ENCODE measurements around the gene GATB.

GATB gene

DNA sequence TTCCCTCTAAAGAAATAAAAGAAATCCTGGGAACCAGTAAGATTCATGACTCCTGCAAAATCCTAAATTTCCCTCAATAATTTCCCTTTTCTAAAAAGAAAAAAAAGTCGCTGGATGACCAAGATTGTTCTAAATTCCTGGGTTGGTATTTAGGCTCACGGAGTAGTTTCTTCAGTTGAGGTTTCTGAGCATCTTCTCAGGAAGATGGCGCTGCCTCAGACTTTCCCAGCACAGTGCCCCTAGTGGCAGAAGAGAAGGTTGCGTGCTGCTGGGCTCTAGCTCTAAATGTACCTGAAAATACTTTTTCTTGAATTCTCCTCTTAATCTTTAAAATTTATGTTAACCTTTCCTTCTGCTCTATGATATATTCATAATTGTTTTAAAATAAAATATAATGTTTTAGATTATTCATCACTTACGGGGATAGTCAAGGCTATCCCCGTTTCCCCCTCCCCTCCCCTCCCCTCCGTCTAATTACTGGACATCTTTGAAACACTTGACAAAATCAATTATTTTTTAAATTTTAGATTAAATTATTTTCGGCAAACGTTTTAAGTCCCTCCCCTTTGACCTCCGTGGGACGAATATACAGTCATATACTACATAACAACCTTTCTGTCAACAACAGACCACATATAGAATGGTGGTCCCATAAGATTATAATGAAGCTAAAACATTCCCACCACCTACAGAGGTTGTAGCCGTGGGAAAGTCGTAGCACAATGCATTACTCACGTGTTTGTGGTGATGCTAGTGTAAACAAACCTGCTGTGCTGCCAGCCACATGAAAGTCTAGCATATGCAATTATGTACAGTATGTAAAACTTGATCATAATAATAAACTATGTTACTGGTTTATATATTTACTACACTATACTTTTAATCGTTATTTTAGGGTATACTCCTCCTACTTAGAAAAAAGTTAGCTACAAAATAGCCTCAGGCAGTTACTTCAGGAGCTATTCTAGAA is 41.0 kb upstream of the GATB start:
- H3K4me3 ChIP-seq (ENCODE audit: low read length) = no peak overlapping the region
- no peaks in the 10 kb centered on the region for H3K9me3 ChIP-seq (ENCODE audit: control insufficient read depth, low read depth, low read length)
- no peak overlapping the region for H3K27ac ChIP-seq (ENCODE audit: low read length)
- no peaks in the 10 kb centered on the region for H3K27me3 ChIP-seq (ENCODE audit: control insufficient read depth, insufficient read depth, low read length)
- peaks cover 4% of the 10 kb centered on the region for H3K4me1 ChIP-seq (ENCODE audit: control insufficient read depth, low read depth, low read length)
- no peak overlapping the region for H3K9ac ChIP-seq (ENCODE audit: low read length)
- H3K36me3 ChIP-seq (ENCODE audit: control insufficient read depth, low read depth, low read length) = no peaks in the 10 kb centered on the region

GRCh38 chr4:151799417-151800012 is 38.7 kb upstream of the GATB start:
- H3K9me3 ChIP-seq (ENCODE audit: control insufficient read depth, low read depth, low read length) = no peaks in the 10 kb centered on the region
- no peaks in the 10 kb centered on the region for H3K27me3 ChIP-seq (ENCODE audit: control insufficient read depth, insufficient read depth, low read length)
- H3K9ac ChIP-seq (ENCODE audit: low read length) = no peak overlapping the region
- H3K4me3 ChIP-seq (ENCODE audit: low read length) = no peak overlapping the region
- H3K36me3 ChIP-seq (ENCODE audit: control insufficient read depth, low read depth, low read length) = no peaks in the 10 kb centered on the region
- peaks cover under 1% of the 10 kb centered on the region for H3K4me1 ChIP-seq (ENCODE audit: control insufficient read depth, low read depth, low read length)
- no peak overlapping the region for H3K27ac ChIP-seq (ENCODE audit: low read length)

- no peak overlapping the region for H3K9ac ChIP-seq (ENCODE audit: low read length)
- no peaks in the 10 kb centered on the region for H3K4me1 ChIP-seq (ENCODE audit: control insufficient read depth, low read depth, low read length)
- no peak overlapping the region for H3K27ac ChIP-seq (ENCODE audit: low read length)
- no peaks in the 10 kb centered on the region for H3K36me3 ChIP-seq (ENCODE audit: control insufficient read depth, low read depth, low read length)
- no peaks in the 10 kb centered on the region for H3K9me3 ChIP-seq (ENCODE audit: control insufficient read depth, low read depth, low read length)
- no peak overlapping the region for H3K4me3 ChIP-seq (ENCODE audit: low read length)
- H3K27me3 ChIP-seq (ENCODE audit: control insufficient read depth, insufficient read depth, low read length) = no peaks in the 10 kb centered on the region
These were observed 38.0 kb upstream of the GATB start for GRCh38 chr4:151798678-151799416.

GRCh38 chr4:151797853-151798252 is 37.0 kb upstream of the GATB start:
- H3K27ac ChIP-seq (ENCODE audit: low read length) = no peak overlapping the region
- no peaks in the 10 kb centered on the region for H3K4me1 ChIP-seq (ENCODE audit: control insufficient read depth, low read depth, low read length)
- no peaks in the 10 kb centered on the region for H3K27me3 ChIP-seq (ENCODE audit: control insufficient read depth, insufficient read depth, low read length)
- H3K36me3 ChIP-seq (ENCODE audit: control insufficient read depth, low read depth, low read length) = no peaks in the 10 kb centered on the region
- H3K9ac ChIP-seq (ENCODE audit: low read length) = no peak overlapping the region
- no peak overlapping the region for H3K4me3 ChIP-seq (ENCODE audit: low read length)
- H3K9me3 ChIP-seq (ENCODE audit: control insufficient read depth, low read depth, low read length) = no peaks in the 10 kb centered on the region

DNA sequence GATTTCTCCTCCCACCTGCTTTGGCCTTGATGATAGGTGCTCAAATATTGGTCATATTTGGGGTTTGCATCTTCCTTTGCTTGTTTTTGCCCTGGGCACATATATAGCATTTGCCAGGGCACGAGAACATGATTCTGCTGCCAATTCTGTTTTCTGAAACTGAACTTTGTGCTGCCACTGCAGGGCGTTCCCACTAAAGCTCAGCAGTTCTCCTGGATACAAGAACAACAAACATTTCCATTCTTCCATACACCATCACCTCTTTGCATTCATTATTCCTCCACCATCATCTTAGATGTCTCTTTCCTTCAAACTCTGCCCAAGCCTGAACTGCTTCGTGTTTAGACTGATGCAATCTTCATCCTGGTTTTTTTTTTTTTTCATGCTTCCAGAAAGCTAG is 36.3 kb upstream of the GATB start:
- no peaks in the 10 kb centered on the region for H3K36me3 ChIP-seq (ENCODE audit: control insufficient read depth, low read depth, low read length)
- H3K9ac ChIP-seq (ENCODE audit: low read length) = no peak overlapping the region
- H3K27me3 ChIP-seq (ENCODE audit: control insufficient read depth, insufficient read depth, low read length) = no peaks in the 10 kb centered on the region

GRCh38 chr4:151796106-151796505 is 35.3 kb upstream of the GATB start:
- H3K36me3 ChIP-seq (ENCODE audit: control insufficient read depth, low read depth, low read length) = no peaks in the 10 kb centered on the region
- no peak overlapping the region for H3K9ac ChIP-seq (ENCODE audit: low read length)
- no peak overlapping the region for H3K27ac ChIP-seq (ENCODE audit: low read length)
- H3K9me3 ChIP-seq (ENCODE audit: control insufficient read depth, low read depth, low read length) = no peaks in the 10 kb centered on the region
- no peaks in the 10 kb centered on the region for H3K27me3 ChIP-seq (ENCODE audit: control insufficient read depth, insufficient read depth, low read length)
- no peaks in the 10 kb centered on the region for H3K4me1 ChIP-seq (ENCODE audit: control insufficient read depth, low read depth, low read length)
- no peak overlapping the region for H3K4me3 ChIP-seq (ENCODE audit: low read length)

More for the DNA sequence above, 36.3 kb upstream of the GATB start:
- H3K9me3 ChIP-seq (ENCODE audit: control insufficient read depth, low read depth, low read length) = no peaks in the 10 kb centered on the region
- H3K4me1 ChIP-seq (ENCODE audit: control insufficient read depth, low read depth, low read length) = no peaks in the 10 kb centered on the region
- no peak overlapping the region for H3K27ac ChIP-seq (ENCODE audit: low read length)
- H3K4me3 ChIP-seq (ENCODE audit: low read length) = no peak overlapping the region

GRCh38 chr4:151792995-151793394 is 32.2 kb upstream of the GATB start:
- Histone ChIP-seq H3K27me3 (ENCODE audit: control insufficient read depth, insufficient read depth, low read length) (no peaks in the 10 kb centered on the region), H3K36me3 (ENCODE audit: control insufficient read depth, low read depth, low read length) (no peaks in the 10 kb centered on the region), H3K9me3 (ENCODE audit: control insufficient read depth, low read depth, low read length) (no peaks in the 10 kb centered on the region), H3K4me3 (ENCODE audit: low read length) (no peak overlapping the region), H3K27ac (ENCODE audit: low read length) (no peak overlapping the region), H3K4me1 (ENCODE audit: control insufficient read depth, low read depth, low read length) (peaks cover 18% of the 10 kb centered on the region), H3K9ac (ENCODE audit: low read length) (no peak overlapping the region)

DNA sequence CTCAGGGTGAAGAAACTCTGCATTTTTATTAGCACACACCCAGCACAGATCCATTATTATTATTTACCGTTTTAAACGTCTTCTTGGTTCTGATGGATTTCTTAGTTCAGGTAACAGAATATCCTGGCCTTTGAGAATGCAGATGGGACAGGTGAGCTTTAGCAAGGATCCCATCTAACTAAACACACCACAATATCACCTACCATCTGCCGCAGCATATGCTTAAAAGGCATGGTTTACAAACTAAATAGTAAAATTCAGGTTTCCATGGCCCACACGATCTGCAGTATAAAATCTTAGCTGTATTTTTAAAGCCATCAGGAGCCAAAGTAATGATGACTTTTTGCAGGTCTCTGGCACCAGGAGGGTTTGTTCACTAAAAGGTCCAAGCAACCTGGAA is 31.7 kb upstream of the GATB start:
- no peaks in the 10 kb centered on the region for H3K36me3 ChIP-seq (ENCODE audit: control insufficient read depth, low read depth, low read length)
- peaks cover 18% of the 10 kb centered on the region for H3K4me1 ChIP-seq (ENCODE audit: control insufficient read depth, low read depth, low read length)
- H3K9me3 ChIP-seq (ENCODE audit: control insufficient read depth, low read depth, low read length) = no peaks in the 10 kb centered on the region
- H3K9ac ChIP-seq (ENCODE audit: low read length) = no peak overlapping the region
- no peak overlapping the region for H3K4me3 ChIP-seq (ENCODE audit: low read length)
- no peak overlapping the region for H3K27ac ChIP-seq (ENCODE audit: low read length)
- H3K27me3 ChIP-seq (ENCODE audit: control insufficient read depth, insufficient read depth, low read length) = no peaks in the 10 kb centered on the region

DNA sequence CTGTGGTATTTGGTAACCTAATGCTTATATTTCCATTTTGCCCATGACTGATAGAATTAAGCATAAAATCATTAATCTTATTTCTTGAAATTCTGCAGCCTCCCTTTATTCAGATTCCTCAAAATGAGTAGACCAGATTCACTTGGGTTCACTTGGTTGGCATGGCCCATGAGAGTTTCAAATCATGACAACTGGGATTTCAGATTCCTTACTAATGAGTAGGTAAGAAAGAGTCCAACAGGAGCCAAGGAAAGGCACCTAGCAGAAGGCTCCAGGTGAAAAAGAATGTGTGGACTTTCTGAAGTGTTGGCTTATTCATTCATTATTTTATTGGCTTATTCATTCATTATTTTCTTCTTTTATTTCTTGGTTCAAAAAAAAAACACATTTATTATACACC is 27.2 kb upstream of the GATB start:
- Histone ChIP-seq H3K27me3 (ENCODE audit: control insufficient read depth, insufficient read depth, low read length) (no peaks in the 10 kb centered on the region), H3K36me3 (ENCODE audit: control insufficient read depth, low read depth, low read length) (no peaks in the 10 kb centered on the region), H3K4me3 (ENCODE audit: low read length) (no peak overlapping the region), H3K9me3 (ENCODE audit: control insufficient read depth, low read depth, low read length) (no peaks in the 10 kb centered on the region), H3K4me1 (ENCODE audit: control insufficient read depth, low read depth, low read length) (peaks cover 40% of the 10 kb centered on the region), H3K27ac (ENCODE audit: low read length) (no peak overlapping the region), H3K9ac (ENCODE audit: low read length) (no peak overlapping the region)

DNA sequence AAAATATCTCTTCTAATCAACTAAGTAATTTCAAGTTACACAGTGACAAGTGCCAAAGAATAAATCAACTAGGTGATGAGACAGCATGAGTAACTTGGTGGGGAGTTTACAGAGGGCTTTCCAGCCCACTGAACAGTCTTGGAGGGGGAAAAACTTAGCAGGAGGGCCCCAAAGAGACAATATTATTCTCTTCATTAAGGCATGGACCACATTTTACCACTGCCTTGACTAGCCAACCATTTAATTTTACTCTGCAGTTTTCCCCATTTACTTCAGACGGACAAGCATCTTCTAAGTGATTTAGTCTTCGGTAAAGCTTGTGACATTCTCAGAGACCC is 25.3 kb upstream of the GATB start:
- Histone ChIP-seq H3K9ac (ENCODE audit: low read length) (no peak overlapping the region), H3K36me3 (ENCODE audit: control insufficient read depth, low read depth, low read length) (no peaks in the 10 kb centered on the region), H3K4me3 (ENCODE audit: low read length) (no peak overlapping the region), H3K9me3 (ENCODE audit: control insufficient read depth, low read depth, low read length) (no peaks in the 10 kb centered on the region), H3K27ac (ENCODE audit: low read length) (no peak overlapping the region), H3K4me1 (ENCODE audit: control insufficient read depth, low read depth, low read length) (peaks cover 40% of the 10 kb centered on the region), H3K27me3 (ENCODE audit: control insufficient read depth, insufficient read depth, low read length) (no peaks in the 10 kb centered on the region)

GRCh38 chr4:151785484-151786157 is 24.8 kb upstream of the GATB start:
- no peak overlapping the region for H3K9ac ChIP-seq (ENCODE audit: low read length)
- H3K36me3 ChIP-seq (ENCODE audit: control insufficient read depth, low read depth, low read length) = no peaks in the 10 kb centered on the region
- H3K4me1 ChIP-seq (ENCODE audit: control insufficient read depth, low read depth, low read length) = peaks cover 38% of the 10 kb centered on the region
- H3K9me3 ChIP-seq (ENCODE audit: control insufficient read depth, low read depth, low read length) = no peaks in the 10 kb centered on the region
- no peak overlapping the region for H3K27ac ChIP-seq (ENCODE audit: low read length)
- H3K4me3 ChIP-seq (ENCODE audit: low read length) = no peak overlapping the region
- H3K27me3 ChIP-seq (ENCODE audit: control insufficient read depth, insufficient read depth, low read length) = no peaks in the 10 kb centered on the region
